Muscle of leg (tissue), 11 donors: ENCODE data around the gene COL7A1. TPM values are rescaled to one million over a fixed set of nuclear protein-coding genes. Genes with fewer than 3 reads are reported as not detected.

Source experiments
- DNase-seq: peaks from one replicate; pipeline ENCODE4 v3.0.0; 2013
- H3K27ac ChIP-seq: one replicate; pipeline ENCODE4 v1.5.1; 2013; ENCODE audit warnings: mild to moderate bottlenecking, low read length, control low read depth
- H3K27me3 ChIP-seq: one replicate; pipeline ENCODE4 v1.6.1; 2013; ENCODE audit warnings: low read length; ENCODE audit not compliant: control insufficient read depth, insufficient read depth
- H3K36me3 ChIP-seq: one replicate; pipeline ENCODE4 v1.6.1; 2013; ENCODE audit warnings: low read length; ENCODE audit not compliant: control insufficient read depth, insufficient read depth
- H3K4me1 ChIP-seq: one replicate; pipeline ENCODE4 v1.6.1; 2013; ENCODE audit warnings: low read length; ENCODE audit not compliant: control insufficient read depth, insufficient read depth
- H3K4me3 ChIP-seq: one replicate; pipeline ENCODE4 v1.5.1; 2013; ENCODE audit warnings: low read length, control low read depth
- H3K9me3 ChIP-seq: replicated peaks from 2 replicates; pipeline ENCODE4 v1.6.1; 2013; ENCODE audit warnings: low read depth, low read length; ENCODE audit not compliant: control insufficient read depth
- WGBS: methylation state at CpG from one replicate; pipeline ENCODE4 v1.1.5; 2013; ENCODE audit warnings: missing lambda C conversion rate; ENCODE audit not compliant: insufficient coverage; 5-methylcytosine and 5-hydroxymethylcytosine counted together
- polyA plus RNA-seq, 8 donors: library from polyadenylated mRNA; unstranded; fragments of 120-200 nt; gene quantifications; one replicate each; pipeline versions ENCODE4 v1.2.1 to v1.2.3, GENCODE V29; 2013; ENCODE audit warnings: inconsistent platforms in 1 of 8, low replicate concordance in 1 of 8; ENCODE audit not compliant: insufficient read length in 8 of 8, insufficient read depth in 1 of 8
- total RNA-seq: library from RNA; stranded (reverse); fragments of 120-200 nt; gene quantifications from one replicate; pipeline ENCODE4 v1.2.4, GENCODE V29; 2013

COL7A1 gene
- total and polyA plus RNA-seq, 9 donors: 3.1 to 37.0 (median 7.6) TPM

GRCh38 chr3:48524970-48525369, 70.2 kb downstream of the COL7A1 start:
- H3K4me1 ChIP-seq: no peaks in the 10 kb centered on the region
- 90% methylated on average over 6 of the region's 9 CpGs for WGBS
- no peaks in the 10 kb centered on the region for H3K9me3 ChIP-seq
- no peaks in the 10 kb centered on the region for H3K27me3 ChIP-seq
- DNase-seq: no peak
- no peak overlapping the region for H3K4me3 ChIP-seq
- peaks cover 12% of the 10 kb centered on the region for H3K36me3 ChIP-seq
- H3K27ac ChIP-seq: no peak overlapping the region

- peaks cover 7% of the 10 kb centered on the region for H3K36me3 ChIP-seq
- H3K9me3 ChIP-seq: no peaks in the 10 kb centered on the region
- H3K27ac ChIP-seq: no peak overlapping the region
- no peaks in the 10 kb centered on the region for H3K4me1 ChIP-seq
- DNase-seq: no peak
- H3K27me3 ChIP-seq: no peaks in the 10 kb centered on the region
- H3K4me3 ChIP-seq: no peak overlapping the region
- 89% methylated on average over 3 of the region's 6 CpGs for WGBS
Measured at GRCh38 chr3:48521635-48522034, 73.5 kb downstream of the COL7A1 start.

GRCh38 chr3:48519277-48519643, 75.9 kb downstream of the COL7A1 start:
- Histone ChIP-seq H3K36me3 (peaks cover 7% of the 10 kb centered on the region), H3K4me3 (no peak overlapping the region), H3K9me3 (no peaks in the 10 kb centered on the region), H3K27me3 (no peaks in the 10 kb centered on the region), H3K27ac (no peak overlapping the region), H3K4me1 (no peaks in the 10 kb centered on the region)
- 95% methylated on average over 9 of the region's 9 CpGs for WGBS
- DNase-seq: no peak

- Histone ChIP-seq H3K27ac (no peak overlapping the region), H3K27me3 (no peaks in the 10 kb centered on the region), H3K4me1 (no peaks in the 10 kb centered on the region), H3K4me3 (no peak overlapping the region), H3K36me3 (peaks cover 7% of the 10 kb centered on the region), H3K9me3 (no peaks in the 10 kb centered on the region)
- no peak for DNase-seq
- 61% methylated on average over 10 of the region's 12 CpGs for WGBS
Measured at GRCh38 chr3:48518638-48519276, 76.4 kb downstream of the COL7A1 start.

GRCh38 chr3:48518069-48518468, 77.1 kb downstream of the COL7A1 start:
- Histone ChIP-seq H3K4me3 (no peak overlapping the region), H3K9me3 (no peaks in the 10 kb centered on the region), H3K27ac (no peak overlapping the region), H3K4me1 (no peaks in the 10 kb centered on the region), H3K27me3 (no peaks in the 10 kb centered on the region), H3K36me3 (peaks cover 3% of the 10 kb centered on the region)
- no peak for DNase-seq
- 92% methylated on average over 4 of the region's 6 CpGs for WGBS

GRCh38 chr3:48516571-48516970, 78.6 kb downstream of the COL7A1 start:
- no peaks in the 10 kb centered on the region for H3K4me1 ChIP-seq
- H3K27ac ChIP-seq: no peak overlapping the region
- no peaks in the 10 kb centered on the region for H3K9me3 ChIP-seq
- 66% methylated on average over 4 of the region's 8 CpGs for WGBS
- no peak for DNase-seq
- no peaks in the 10 kb centered on the region for H3K27me3 ChIP-seq
- no peak overlapping the region for H3K4me3 ChIP-seq
- H3K36me3 ChIP-seq: peaks cover 3% of the 10 kb centered on the region

GRCh38 chr3:48514431-48515227, 80.5 kb downstream of the COL7A1 start:
- DNase-seq: no peak
- Histone ChIP-seq H3K4me1 (no peaks in the 10 kb centered on the region), H3K27ac (no peak overlapping the region), H3K4me3 (no peak overlapping the region), H3K27me3 (no peaks in the 10 kb centered on the region), H3K9me3 (no peaks in the 10 kb centered on the region), H3K36me3 (no peaks in the 10 kb centered on the region)
- WGBS: 83% methylated on average over 3 of the region's 8 CpGs

Other genes with a start within 250 kb of the COL7A1 start
- 0.09 TPM for gene FBXW12, start 223.1 kb downstream of the COL7A1 start, total RNA-seq
- under 1 TPM in 6 of 8 donors, not detected in 2; 0.05 to 0.30 (median 0.18) TPM for gene FBXW12, start 223.1 kb downstream of the COL7A1 start, polyA plus RNA-seq
- 11.3 TPM for gene PLXNB1, start 165.2 kb downstream of the COL7A1 start, total RNA-seq
- 10 to 100 TPM; 11.1 to 33.4 (median 21.6) TPM for gene PLXNB1, start 165.2 kb downstream of the COL7A1 start, polyA plus RNA-seq
- 12.6 TPM for gene CCDC51, start 155.2 kb downstream of the COL7A1 start, total RNA-seq
- gene CCDC51, start 155.2 kb downstream of the COL7A1 start, polyA plus RNA-seq: 10 to 100 TPM; 11.2 to 17.9 (median 13.3) TPM
- gene TMA7, start 155.1 kb downstream of the COL7A1 start, total RNA-seq: 391 TPM
- gene TMA7, start 155.1 kb downstream of the COL7A1 start, polyA plus RNA-seq: 100 to 1,000 TPM; 170 to 268 (median 207) TPM
- gene ATRIP, start 148.6 kb downstream of the COL7A1 start, total RNA-seq: 6.5 TPM
- gene ATRIP, start 148.6 kb downstream of the COL7A1 start, polyA plus RNA-seq: 1 to 10 TPM; 7.1 to 9.6 (median 7.8) TPM
- gene SHISA5, start 91.2 kb downstream of the COL7A1 start, total RNA-seq: 55.1 TPM
- 10 to 100 TPM; 60.9 to 91.3 (median 74.6) TPM for gene SHISA5, start 91.2 kb downstream of the COL7A1 start, polyA plus RNA-seq
- gene PFKFB4, start 38.5 kb downstream of the COL7A1 start, total RNA-seq: 5.5 TPM
- gene PFKFB4, start 38.5 kb downstream of the COL7A1 start, polyA plus RNA-seq: 1 to 10 TPM; 3.7 to 5.9 (median 4.7) TPM
- not detected for gene UCN2, start 31.5 kb downstream of the COL7A1 start, total RNA-seq
- under 1 TPM in 5 of 8 donors, not detected in 3; 0.08 to 0.95 (median 0.09) TPM for gene UCN2, start 31.5 kb downstream of the COL7A1 start, polyA plus RNA-seq
- gene UQCRC1, start 14.3 kb upstream of the COL7A1 start, total RNA-seq: 138 TPM
- 100 to 1,000 TPM; 167 to 201 (median 195) TPM for gene UQCRC1, start 14.3 kb upstream of the COL7A1 start, polyA plus RNA-seq
- not detected for gene TMEM89, start 26.4 kb upstream of the COL7A1 start, total RNA-seq
- not detected for gene TMEM89, start 26.4 kb upstream of the COL7A1 start, polyA plus RNA-seq
- gene SLC26A6, start 40.1 kb upstream of the COL7A1 start, total RNA-seq: 9.8 TPM
- 10 to 100 TPM in 4 of 8 donors, 1 to 10 TPM in 4; 7.9 to 12.6 (median 9.4) TPM for gene SLC26A6, start 40.1 kb upstream of the COL7A1 start, polyA plus RNA-seq
- gene CELSR3, start 67.6 kb upstream of the COL7A1 start, total RNA-seq: 0.22 TPM
- 1 to 10 TPM in 1 of 8 donors, under 1 TPM in 7; 0.30 to 1.1 (median 0.50) TPM for gene CELSR3, start 67.6 kb upstream of the COL7A1 start, polyA plus RNA-seq
- gene NCKIPSD, start 90.6 kb upstream of the COL7A1 start, total RNA-seq: 5.9 TPM
- 10 to 100 TPM in 2 of 8 donors, 1 to 10 TPM in 6; 6.0 to 10.9 (median 8.9) TPM for gene NCKIPSD, start 90.6 kb upstream of the COL7A1 start, polyA plus RNA-seq
- 62.8 TPM for gene IP6K2, start 121.9 kb upstream of the COL7A1 start, total RNA-seq
- 10 to 100 TPM; 70.7 to 93.8 (median 79.0) TPM for gene IP6K2, start 121.9 kb upstream of the COL7A1 start, polyA plus RNA-seq